GM12878 (cell line): ENCODE data around the gene SHANK1. TPM values are rescaled to one million over a fixed set of nuclear protein-coding genes. Genes with fewer than 3 reads are reported as not detected.

Source experiments
- ATAC-seq: fragments of 200-7000 bp; cut with Tn5 transposase; 3 replicates; pipeline ENCODE4 v1.9.1; 2020; ENCODE audit warnings: mild to moderate bottlenecking, moderate library complexity
- BruUV-seq: library from RNA; stranded (reverse); fragments of 400-500 nt; replicated peaks from 2 replicates; lab custom pipeline; 2021; lab: Mats Ljungman, UMichigan
- CTCF ChIA-PET: fragments of 300-600 bp; sonication (Branson Sonifier 250); formaldehyde crosslinking; extraction: SDS; loops from one replicate; lab custom pipeline; 2021; ENCODE audit warnings: inconsistent platforms; lab: Yijun Ruan, JAX
- POLR2A ChIA-PET: fragments of 350-600 bp; formaldehyde crosslinking; extraction: SDS; loops from one replicate; lab custom pipeline; 2021; ENCODE audit warnings: inconsistent platforms; lab: Charles Lee
- RAD21 ChIA-PET: fragments of 300-600 bp; sonication (Branson Sonifier 250); formaldehyde crosslinking; loops from one replicate; lab custom pipeline; 2023; ENCODE audit warnings: antibody characterized with exemption; ENCODE audit not compliant: unreplicated experiment; lab: Charles Lee
- SMC1A ChIA-PET: fragments of 300-600 bp; sonication (Branson Sonifier 250); formaldehyde crosslinking; loops from one replicate; lab custom pipeline; 2023; ENCODE audit not compliant: unreplicated experiment, uncharacterized antibody; lab: Charles Lee
- DNase-seq: peaks from one replicate; pipeline ENCODE4 v3.0.0-alpha.2; 2011; ENCODE audit warnings: low read depth, low spot score
- FAIRE-seq: peaks from 3 replicates; lab custom pipeline; 2011; peaks lifted over from hg19 to GRCh38; lab: Jason Lieb, UNC
- H2AFZ ChIP-seq: 2 replicates; pipeline ENCODE4 v1.6.0; 2011; ENCODE audit warnings: low read depth, low read length, control low read depth; ENCODE audit not compliant: control insufficient read depth
- H3K27ac ChIP-seq: 2 replicates; pipeline ENCODE4 v1.5.1; 2011; ENCODE audit warnings: control low read depth; ENCODE audit not compliant: control insufficient read depth, insufficient read depth
- H3K27me3 ChIP-seq, 2 experiments: replicated peaks in 1 of 2; 2 replicates each; pipeline versions ENCODE4 v1.6.0 to v1.6.1; 2011; ENCODE audit warnings: low read length in 1 of 2; ENCODE audit not compliant: control insufficient read depth in 2 of 2, insufficient read depth in 2 of 2
- H3K36me3 ChIP-seq, 2 experiments: 2 replicates each; pipeline ENCODE4 v1.5.1; 2011; ENCODE audit warnings: low read length in 1 of 2; ENCODE audit not compliant: control insufficient read depth in 2 of 2, insufficient read depth in 2 of 2
- H3K4me1 ChIP-seq: 2 replicates; pipeline ENCODE4 v1.6.1; 2011; ENCODE audit warnings: mild to moderate bottlenecking, low read length, moderate library complexity, mixed read lengths; ENCODE audit not compliant: control insufficient read depth, insufficient read depth
- H3K4me2 ChIP-seq: 2 replicates; pipeline ENCODE4 v1.6.0; 2011; ENCODE audit warnings: control low read depth; ENCODE audit not compliant: control insufficient read depth, insufficient read depth
- H3K4me3 ChIP-seq: fragments of 200-600 bp; sonication (generic); 2 replicates; pipeline ENCODE4 v1.5.1; 2016
- H3K79me2 ChIP-seq: 2 replicates; pipeline ENCODE4 v1.6.0; 2011; ENCODE audit warnings: low read length; ENCODE audit not compliant: control insufficient read depth, insufficient read depth
- H3K9ac ChIP-seq: 2 replicates; pipeline ENCODE4 v1.8.0; 2011; ENCODE audit warnings: low read length, control low read depth, mixed read lengths; ENCODE audit not compliant: control insufficient read depth, insufficient read depth
- H3K9me3 ChIP-seq: replicated peaks from 3 replicates; pipeline ENCODE4 v1.5.1; 2011; ENCODE audit warnings: mild to moderate bottlenecking, low read length; ENCODE audit not compliant: control insufficient read depth, insufficient read depth
- H4K20me1 ChIP-seq: 2 replicates; pipeline ENCODE4 v1.6.0; 2011; ENCODE audit not compliant: control insufficient read depth, insufficient read depth
- CEBPB ChIP-seq, 2 experiments: fragments of 150-350 bp in 1 of 2; IDR thresholded peaks; 2 replicates each; pipeline ENCODE4 v1.6.1; 2012 to 2014; ENCODE audit warnings: low read depth in 2 of 2, low read length in 2 of 2, borderline replicate concordance in 1 of 2, inconsistent platforms in 1 of 2
- CHD1 ChIP-seq: IDR thresholded peaks from 2 replicates; pipeline ENCODE4 v1.6.1; 2012; ENCODE audit warnings: low read depth, low read length, improper control_type of control experiment
- CREB1 ChIP-seq: IDR thresholded peaks from 2 replicates; pipeline ENCODE4 v1.6.1; 2012; ENCODE audit warnings: low read depth, mild to moderate bottlenecking, inconsistent platforms
- EED ChIP-seq: sonication (generic); IDR thresholded peaks from 2 replicates; pipeline ENCODE4 v1.6.1; 2016; ENCODE audit warnings: antibody characterized with exemption, low read depth
- NFYB ChIP-seq: IDR thresholded peaks from 2 replicates; pipeline ENCODE4 v1.6.1; 2011; ENCODE audit warnings: low read depth, mild to moderate bottlenecking, low read length, improper control_type of control experiment, moderate library complexity; ENCODE audit not compliant: insufficient read depth
- NR2F1 ChIP-seq: fragments of 450-650 bp; conservative IDR thresholded peaks from 2 replicates; pipeline ENCODE4 v1.6.1; 2017; ENCODE audit warnings: mild to moderate bottlenecking
- RCOR1 ChIP-seq: conservative IDR thresholded peaks from 2 replicates; pipeline ENCODE4 v1.6.1; 2012; ENCODE audit warnings: low read depth, low read length, improper control_type of control experiment
- SMC3 ChIP-seq: IDR thresholded peaks from 2 replicates; pipeline ENCODE4 v1.6.1; 2011; ENCODE audit warnings: low read length, improper control_type of control experiment, borderline replicate concordance
- TCF12 ChIP-seq: IDR thresholded peaks from 2 replicates; pipeline ENCODE4 v1.6.1; 2011; ENCODE audit warnings: low read depth, mild to moderate bottlenecking, low read length
- ZNF217 ChIP-seq: fragments of 450-650 bp; IDR thresholded peaks from 2 replicates; pipeline ENCODE4 v1.6.1; 2017; ENCODE audit warnings: antibody characterized with exemption, mild to moderate bottlenecking
- WGBS: methylation state at CpG from one replicate; pipeline ENCODE4 v1.1.6; 2016; ENCODE audit warnings: low lambda C conversion rate; ENCODE audit not compliant: insufficient replicate concordance, insufficient coverage; ENCODE audit errors: missing lambda C conversion rate; 5-methylcytosine and 5-hydroxymethylcytosine counted together
- in situ Hi-C: fragments of 300-500 bp; cut with MboI; formaldehyde crosslinking; loops from 9 replicates; pipeline ENCODE4 v1.14.3; 2018; ENCODE audit warnings: mixed read lengths
- intact Hi-C: fragments of 100-400 bp; cut with micrococcal nuclease; formaldehyde crosslinking; loops from one replicate; pipeline ENCODE4 v1.14.2; 2022; ENCODE audit not compliant: unreplicated experiment
- polyA plus RNA-seq, 11 experiments: library from polyadenylated mRNA; depleted of rRNA in 4 of 11; unstranded in 6 of 11; stranded (reverse) in 5 of 11; fragments of >200 nt; fragmentation: Nextera tagmentation in 4 of 11; fragmentation: Illumina TruSeq in 1 of 11; extraction: Ambion mirVana in 4 of 11; extraction: Trizol in 1 of 11; gene quantifications; 1 replicate in 1 of 11; 2 replicates in 10 of 11; pipeline versions ENCODE4 v1.2.1 to v1.2.3, GENCODE V29; 2011 to 2016; ENCODE audit warnings: inconsistent platforms in 2 of 11, missing spikeins in 2 of 11, low read depth in 1 of 11
- total RNA-seq, 4 experiments: library from RNA; depleted of rRNA in 3 of 4; stranded (reverse); fragments of >200 nt in 3 of 4; fragmentation: Illumina TruSeq in 1 of 4; extraction: Trizol in 1 of 4; gene quantifications; 2 replicates each; pipeline versions ENCODE4 v1.2.1 to v1.2.3, GENCODE V29; 2013 to 2021
- TF ChIP-seq, protein P1 (sequence below): fragments of 450-650 bp; IDR thresholded peaks from 2 replicates; pipeline ENCODE4 v1.6.1; 2016; ENCODE audit warnings: mild to moderate bottlenecking

SHANK1 gene
- total and polyA plus RNA-seq, 10 of the 15 experiments (the other 5 are each of a cell fraction or from before 2014, with no cell fraction given), result not detected

DNA sequence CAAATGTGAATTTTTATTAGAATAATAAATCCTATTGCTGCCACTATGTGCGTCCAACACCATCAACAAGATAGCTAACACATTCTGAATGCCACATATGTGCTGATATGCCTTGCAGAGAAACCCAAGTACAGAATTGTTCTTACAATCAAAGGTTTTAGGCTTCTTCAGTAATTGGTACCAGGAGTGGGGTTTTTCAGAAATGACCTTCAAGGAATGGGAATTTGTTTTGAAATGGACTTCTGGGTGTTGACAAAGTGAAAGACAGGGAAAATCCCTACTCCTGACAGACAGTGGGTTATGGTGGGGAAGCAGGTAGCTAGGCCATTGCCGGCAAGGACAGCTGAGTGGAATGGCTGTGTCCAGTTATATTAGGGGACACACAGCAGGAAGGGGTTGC is 85.6 kb downstream of the SHANK1 start:
- POLR2A ChIA-PET, result no interaction called here
- no peak overlapping the region for H3K4me3 ChIP-seq
- no TSS peak for BruUV-seq
- SMC1A ChIA-PET, result no interaction called here
- no peak overlapping the region for H3K27ac ChIP-seq
- H3K4me2 ChIP-seq, result no peak overlapping the region
- ATAC-seq (no peak), FAIRE-seq (no peak), DNase-seq (no peak)
- peaks cover 0 to 4% of the 10 kb centered on the region in 2 experiments; a peak in 2 of 4 replicates for H3K27me3 ChIP-seq
- WGBS, result 77% methylated on average over 2 of the region's 2 CpGs
- TF ChIP-seq RCOR1 (no peak), CEBPB (IDR thresholded peaks at IDR 0.05; ENCODE audit: borderline replicate concordance in 1 of 2, low read depth in 2 of 2, low read length in 2 of 2) (no peak), SMC3 (no peak), TCF12 (no peak), NFYB (no peak), NR2F1 (no peak), CREB1 (no peak), CHD1 (no peak), ZNF217 (no peak), EED (no peak)
- TF ChIP-seq, protein P1, sequence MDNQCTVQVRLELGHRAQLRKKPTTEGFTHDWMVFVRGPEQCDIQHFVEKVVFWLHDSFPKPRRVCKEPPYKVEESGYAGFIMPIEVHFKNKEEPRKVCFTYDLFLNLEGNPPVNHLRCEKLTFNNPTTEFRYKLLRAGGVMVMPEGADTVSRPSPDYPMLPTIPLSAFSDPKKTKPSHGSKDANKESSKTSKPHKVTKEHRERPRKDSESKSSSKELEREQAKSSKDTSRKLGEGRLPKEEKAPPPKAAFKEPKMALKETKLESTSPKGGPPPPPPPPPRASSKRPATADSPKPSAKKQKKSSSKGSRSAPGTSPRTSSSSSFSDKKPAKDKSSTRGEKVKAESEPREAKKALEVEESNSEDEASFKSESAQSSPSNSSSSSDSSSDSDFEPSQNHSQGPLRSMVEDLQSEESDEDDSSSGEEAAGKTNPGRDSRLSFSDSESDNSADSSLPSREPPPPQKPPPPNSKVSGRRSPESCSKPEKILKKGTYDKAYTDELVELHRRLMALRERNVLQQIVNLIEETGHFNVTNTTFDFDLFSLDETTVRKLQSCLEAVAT, result no peak
- no peak overlapping the region for H2AFZ ChIP-seq
- H3K79me2 ChIP-seq, result no peaks in the 10 kb centered on the region
- H4K20me1 ChIP-seq, result no peaks in the 10 kb centered on the region
- H3K4me1 ChIP-seq, result no peaks in the 10 kb centered on the region
- CTCF ChIA-PET, result no interaction called here
- no peaks in the 10 kb centered on the region for H3K36me3 ChIP-seq
- in situ Hi-C loops, result no loop called here
- H3K9ac ChIP-seq, result no peak overlapping the region
- RAD21 ChIA-PET, result interaction anchor here (0.5 kb wide), 1 partner anchor 219 kb away, joined by 3 read pairs; no protein-coding TSS in a partner anchor
- H3K9me3 ChIP-seq, result peaks cover 3% of the 10 kb centered on the region; the same call in 1 of the 3 replicates
- intact Hi-C loops, result no loop called here
